ENCODE results near the gene GAS1. TPM values are rescaled to one million over a fixed set of nuclear protein-coding genes. Genes with fewer than 3 reads are reported as not detected.

The GAS1 gene
- polyA plus RNA-seq, 1 donor (not counting 4 experiments of a cell fraction or from before 2014, with no cell fraction given): 0.75 TPM

DNA sequence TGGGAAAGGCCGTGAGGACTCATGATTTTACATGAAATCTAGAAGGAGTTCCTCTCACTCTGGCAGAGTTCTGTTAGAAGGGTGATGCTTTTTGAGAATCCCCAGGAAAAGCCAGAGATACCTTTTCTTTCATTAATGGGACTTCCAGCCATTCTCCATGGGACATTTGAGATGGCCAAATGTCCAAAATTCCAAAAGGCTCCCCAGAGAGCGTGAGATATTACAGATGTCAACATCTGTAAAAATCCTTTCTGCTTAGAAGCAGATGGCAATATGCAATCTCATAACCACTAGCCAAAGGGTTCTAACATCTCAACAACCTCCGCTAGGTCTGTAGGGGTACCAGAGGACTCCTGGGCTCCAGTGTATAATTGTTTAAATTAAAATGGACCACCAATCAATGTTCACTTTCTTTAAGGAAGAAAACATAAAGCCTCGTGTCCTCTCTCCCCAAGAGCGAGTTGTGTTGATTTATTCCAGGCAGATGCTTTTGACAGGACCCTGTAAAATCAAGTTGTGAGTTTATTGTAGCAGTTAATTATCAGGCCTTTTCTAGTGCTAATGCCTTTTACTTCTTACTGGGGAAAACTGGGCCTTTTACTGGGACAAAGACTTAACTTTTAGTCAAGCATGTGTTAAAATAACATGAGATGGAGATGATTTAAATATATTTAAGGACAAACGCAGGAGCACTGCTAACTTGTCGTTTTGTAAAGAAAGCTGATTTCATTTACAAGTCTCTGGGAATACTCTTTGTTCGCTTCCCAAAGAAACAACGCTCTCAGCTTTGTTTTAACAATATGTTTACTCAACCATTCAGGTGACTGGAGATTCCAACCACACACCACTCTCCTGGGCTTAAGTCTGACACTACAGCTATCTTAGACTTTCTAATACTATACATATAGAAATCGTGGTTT, 4.8 kb downstream of the GAS1 start:
- H3K9me1 ChIP-seq (ENCODE audit: control insufficient read depth, extremely low read depth, insufficient read depth, low read length): no peaks in the 10 kb centered on the region
- no peak for TF ChIP-seq EZH2 (IDR thresholded peaks at IDR 0.05; ENCODE audit: low read length)
- TF ChIP-seq, protein P1, sequence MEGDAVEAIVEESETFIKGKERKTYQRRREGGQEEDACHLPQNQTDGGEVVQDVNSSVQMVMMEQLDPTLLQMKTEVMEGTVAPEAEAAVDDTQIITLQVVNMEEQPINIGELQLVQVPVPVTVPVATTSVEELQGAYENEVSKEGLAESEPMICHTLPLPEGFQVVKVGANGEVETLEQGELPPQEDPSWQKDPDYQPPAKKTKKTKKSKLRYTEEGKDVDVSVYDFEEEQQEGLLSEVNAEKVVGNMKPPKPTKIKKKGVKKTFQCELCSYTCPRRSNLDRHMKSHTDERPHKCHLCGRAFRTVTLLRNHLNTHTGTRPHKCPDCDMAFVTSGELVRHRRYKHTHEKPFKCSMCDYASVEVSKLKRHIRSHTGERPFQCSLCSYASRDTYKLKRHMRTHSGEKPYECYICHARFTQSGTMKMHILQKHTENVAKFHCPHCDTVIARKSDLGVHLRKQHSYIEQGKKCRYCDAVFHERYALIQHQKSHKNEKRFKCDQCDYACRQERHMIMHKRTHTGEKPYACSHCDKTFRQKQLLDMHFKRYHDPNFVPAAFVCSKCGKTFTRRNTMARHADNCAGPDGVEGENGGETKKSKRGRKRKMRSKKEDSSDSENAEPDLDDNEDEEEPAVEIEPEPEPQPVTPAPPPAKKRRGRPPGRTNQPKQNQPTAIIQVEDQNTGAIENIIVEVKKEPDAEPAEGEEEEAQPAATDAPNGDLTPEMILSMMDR (optimal IDR thresholded peaks at IDR 0.05 in 1 of 3, IDR thresholded peaks at IDR 0.05 in 1 of 3, conservative IDR thresholded peaks at IDR 0.05 in 1 of 3; ENCODE audit: extremely low read depth in 1 of 3, insufficient read depth in 2 of 3, low read length in 3 of 3): no peak
- dilution Hi-C loops (cut with MboI; ENCODE audit: extremely low pct_ligation_motif_present, low sequenced_read_pairs): no loop called here
- H4K20me1 ChIP-seq (ENCODE audit: control insufficient read depth, extremely low read depth, insufficient read depth, low read length): no peaks in the 10 kb centered on the region
- no peaks in the 10 kb centered on the region for H3K4me1 ChIP-seq (ENCODE audit: control insufficient read depth, extremely low read depth, insufficient read depth, low read length)
- H3K27me3 ChIP-seq (ENCODE audit: control insufficient read depth, extremely low read depth, insufficient read depth, low read length): peaks cover 35% of the 10 kb centered on the region
- FAIRE-seq (no peak), DNase-seq (ENCODE audit: low read depth, low spot score) (no peak)
- H2AFZ ChIP-seq (ENCODE audit: control insufficient read depth, low read length): no peak overlapping the region
- H3K27ac ChIP-seq (ENCODE audit: control insufficient read depth, insufficient read depth, low read length): no peak overlapping the region
- H3K36me3 ChIP-seq (ENCODE audit: control insufficient read depth in 2 of 2, extremely low read depth in 1 of 2, insufficient read depth in 2 of 2, low read length in 2 of 2): no peaks in the 10 kb centered on the region
- no peak overlapping the region for H3K9ac ChIP-seq (ENCODE audit: control insufficient read depth, extremely low read depth, insufficient read depth, low read length)
- no peaks in the 10 kb centered on the region for H3K9me3 ChIP-seq (ENCODE audit: control insufficient read depth, low read depth, low read length)
- H3K4me3 ChIP-seq (ENCODE audit: control insufficient read depth in 2 of 3, extremely low read depth in 1 of 3, insufficient read depth in 2 of 3, low read depth in 1 of 3, low read length in 3 of 3): no peak overlapping the region
- no peaks in the 10 kb centered on the region for H3K79me2 ChIP-seq (ENCODE audit: control insufficient read depth, insufficient read depth, low read length)
- no peak overlapping the region for H3K4me2 ChIP-seq (ENCODE audit: control insufficient read depth, extremely low read depth, insufficient read depth, low read depth, low read length)

DNA sequence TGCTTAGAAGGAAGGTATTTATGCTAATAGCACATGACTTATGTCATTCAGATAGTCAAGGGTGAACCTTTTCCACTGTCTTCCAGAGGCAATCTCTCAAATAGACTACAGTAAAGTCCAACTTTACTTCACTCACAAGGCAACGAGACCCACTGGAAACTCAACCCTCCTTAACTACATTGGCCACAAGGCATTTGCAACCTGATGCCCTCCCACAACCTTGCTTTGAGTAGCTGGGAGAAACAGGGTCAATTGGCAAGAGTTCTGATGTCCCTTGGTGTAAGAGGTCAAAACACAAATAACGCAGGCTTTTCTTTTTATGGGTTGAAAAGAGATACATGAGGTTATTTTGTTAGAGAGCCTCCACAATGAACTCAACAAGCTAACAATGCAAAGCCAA, 6.1 kb downstream of the GAS1 start:
- Histone ChIP-seq H3K27ac (ENCODE audit: control insufficient read depth, insufficient read depth, low read length) (no peak overlapping the region), H3K27me3 (ENCODE audit: control insufficient read depth, extremely low read depth, insufficient read depth, low read length) (peaks cover 35% of the 10 kb centered on the region), H3K4me3 (ENCODE audit: control insufficient read depth in 2 of 3, extremely low read depth in 1 of 3, insufficient read depth in 2 of 3, low read depth in 1 of 3, low read length in 3 of 3) (no peak overlapping the region), H3K9me1 (ENCODE audit: control insufficient read depth, extremely low read depth, insufficient read depth, low read length) (no peaks in the 10 kb centered on the region), H3K79me2 (ENCODE audit: control insufficient read depth, insufficient read depth, low read length) (no peaks in the 10 kb centered on the region), H3K9me3 (ENCODE audit: control insufficient read depth, low read depth, low read length) (no peaks in the 10 kb centered on the region), H3K4me1 (ENCODE audit: control insufficient read depth, extremely low read depth, insufficient read depth, low read length) (no peaks in the 10 kb centered on the region), H3K4me2 (ENCODE audit: control insufficient read depth, extremely low read depth, insufficient read depth, low read depth, low read length) (no peak overlapping the region), H3K9ac (ENCODE audit: control insufficient read depth, extremely low read depth, insufficient read depth, low read length) (no peak overlapping the region), H2AFZ (ENCODE audit: control insufficient read depth, low read length) (no peak overlapping the region), H3K36me3 (ENCODE audit: control insufficient read depth in 2 of 2, extremely low read depth in 1 of 2, insufficient read depth in 2 of 2, low read length in 2 of 2) (no peaks in the 10 kb centered on the region), H4K20me1 (ENCODE audit: control insufficient read depth, extremely low read depth, insufficient read depth, low read length) (no peaks in the 10 kb centered on the region)
- FAIRE-seq (no peak), DNase-seq (ENCODE audit: low read depth, low spot score) (no peak)
- TF ChIP-seq EZH2 (IDR thresholded peaks at IDR 0.05; ENCODE audit: low read length): no peak
- TF ChIP-seq, protein P1 (optimal IDR thresholded peaks at IDR 0.05 in 1 of 3, IDR thresholded peaks at IDR 0.05 in 1 of 3, conservative IDR thresholded peaks at IDR 0.05 in 1 of 3; ENCODE audit: extremely low read depth in 1 of 3, insufficient read depth in 2 of 3, low read length in 3 of 3): no peak
- dilution Hi-C loops (cut with MboI; ENCODE audit: extremely low pct_ligation_motif_present, low sequenced_read_pairs): no loop called here
